ENCODE data around the gene CEP250. TPM values are rescaled to one million over a fixed set of nuclear protein-coding genes. Genes with fewer than 3 reads are reported as not detected.

The CEP250 gene
- total RNA-seq, 2 donors from 2014 or later: 29.8 to 46.5 TPM

GRCh38 chr20:35458388-35458787 lies 3.0 kb downstream of the CEP250 start:
- H3K9me3 ChIP-seq (ENCODE audit: control insufficient read depth, low read length): no peaks in the 10 kb centered on the region
- no peak overlapping the region for H3K4me3 Mint-ChIP-seq
- no peak for TF ChIP-seq CTCF (conservative IDR thresholded peaks at IDR 0.05)
- H3K9ac ChIP-seq (ENCODE audit: extremely low read depth, low read length, poor library complexity, severe bottlenecking): no peak overlapping the region
- H3K27ac ChIP-seq (ENCODE audit: low read depth, low read length): no peak overlapping the region
- DNase-seq: no peak
- H3K4me1 Mint-ChIP-seq: peaks cover 6% of the 10 kb centered on the region
- H3K27me3 Mint-ChIP-seq (ENCODE audit: insufficient read depth): no peaks in the 10 kb centered on the region
- H3K27ac Mint-ChIP-seq: no peak overlapping the region
- no peaks in the 10 kb centered on the region for H3K27me3 ChIP-seq (ENCODE audit: control insufficient read depth, insufficient read depth, low read length, poor library complexity, severe bottlenecking)
- H3K4me1 ChIP-seq (ENCODE audit: control insufficient read depth, insufficient read depth, low read length): peaks cover 3% of the 10 kb centered on the region
- H3K36me3 ChIP-seq (ENCODE audit: control insufficient read depth, insufficient read depth, low read length): peaks cover 16% of the 10 kb centered on the region
- H3K9me3 Mint-ChIP-seq: no peaks in the 10 kb centered on the region
- no peak overlapping the region for H3K4me3 ChIP-seq (ENCODE audit: low read length)
- peaks cover 12% of the 10 kb centered on the region for H3K36me3 Mint-ChIP-seq (ENCODE audit: low read depth)

GRCh38 chr20:35461620-35462019 lies 6.2 kb downstream of the CEP250 start:
- DNase-seq: no peak
- Histone ChIP-seq H3K9me3 (ENCODE audit: control insufficient read depth, low read length) (no peaks in the 10 kb centered on the region), H3K9ac (ENCODE audit: extremely low read depth, low read length, poor library complexity, severe bottlenecking) (no peak overlapping the region), H3K36me3 (ENCODE audit: control insufficient read depth, insufficient read depth, low read length) (peaks cover 29% of the 10 kb centered on the region), H3K4me3 (ENCODE audit: low read length) (no peak overlapping the region), H3K27ac (ENCODE audit: low read depth, low read length) (no peak overlapping the region), H3K4me1 (ENCODE audit: control insufficient read depth, insufficient read depth, low read length) (peaks cover 3% of the 10 kb centered on the region), H3K27me3 (ENCODE audit: control insufficient read depth, insufficient read depth, low read length, poor library complexity, severe bottlenecking) (no peaks in the 10 kb centered on the region)
- Mint-ChIP-seq H3K9me3 (no peaks in the 10 kb centered on the region), H3K4me1 (peaks cover 6% of the 10 kb centered on the region), H3K4me3 (no peak overlapping the region), H3K36me3 (ENCODE audit: low read depth) (peaks cover 25% of the 10 kb centered on the region), H3K27me3 (ENCODE audit: insufficient read depth) (no peaks in the 10 kb centered on the region), H3K27ac (no peak overlapping the region)
- 93 to 94% methylated on average over 2 to 3 of the region's 3 CpGs for WGBS, 2 experiments (ENCODE audit: insufficient coverage in 1 of 2, insufficient read length in 1 of 2)
- TF ChIP-seq CTCF (conservative IDR thresholded peaks at IDR 0.05): no peak

- 87 to 100% methylated on average over 1 to 2 of the region's 2 CpGs for WGBS, 2 experiments (ENCODE audit: insufficient coverage in 1 of 2, insufficient read length in 1 of 2)
- H3K27ac Mint-ChIP-seq: no peak overlapping the region
- Histone ChIP-seq H3K9me3 (ENCODE audit: control insufficient read depth, low read length) (no peaks in the 10 kb centered on the region), H3K27me3 (ENCODE audit: control insufficient read depth, insufficient read depth, low read length, poor library complexity, severe bottlenecking) (no peaks in the 10 kb centered on the region), H3K4me3 (ENCODE audit: low read length) (no peak overlapping the region), H3K4me1 (ENCODE audit: control insufficient read depth, insufficient read depth, low read length) (peaks cover 3% of the 10 kb centered on the region), H3K9ac (ENCODE audit: extremely low read depth, low read length, poor library complexity, severe bottlenecking) (no peak overlapping the region), H3K27ac (ENCODE audit: low read depth, low read length) (no peak overlapping the region), H3K36me3 (ENCODE audit: control insufficient read depth, insufficient read depth, low read length) (peaks cover 29% of the 10 kb centered on the region)
- H3K27me3 Mint-ChIP-seq (ENCODE audit: insufficient read depth): no peaks in the 10 kb centered on the region
- no peaks in the 10 kb centered on the region for H3K9me3 Mint-ChIP-seq
- no peak overlapping the region for H3K4me3 Mint-ChIP-seq
- H3K36me3 Mint-ChIP-seq (ENCODE audit: low read depth): peaks cover 30% of the 10 kb centered on the region
- TF ChIP-seq CTCF (conservative IDR thresholded peaks at IDR 0.05): no peak
- peaks cover 6% of the 10 kb centered on the region for H3K4me1 Mint-ChIP-seq
- DNase-seq: no peak
Measured at GRCh38 chr20:35462351-35462750, 7.0 kb downstream of the CEP250 start.
